Endothelial cell (in vitro differentiated cells): ENCODE data around the gene PRPF31. TPM values are rescaled to one million over a fixed set of nuclear protein-coding genes. Genes with fewer than 3 reads are reported as not detected.

ENCODE experiments used
- DNase-seq: peaks from one replicate; pipeline ENCODE4 v3.0.0; 2021; ENCODE audit warnings: low spot score
- H3K27ac Mint-ChIP-seq: one replicate; pipeline ENCODE4 v1.8.0; 2021; ENCODE audit warnings: mixed read lengths, inconsistent platforms; ENCODE audit not compliant: unreplicated experiment
- H3K27me3 Mint-ChIP-seq: one replicate; pipeline ENCODE4 v1.8.0; 2021; ENCODE audit warnings: mild to moderate bottlenecking, moderate library complexity, mixed read lengths, inconsistent platforms; ENCODE audit not compliant: unreplicated experiment
- H3K36me3 Mint-ChIP-seq: one replicate; pipeline ENCODE4 v1.8.0; 2021; ENCODE audit warnings: mild to moderate bottlenecking, low read depth, mixed read lengths, inconsistent platforms; ENCODE audit not compliant: unreplicated experiment
- H3K4me1 Mint-ChIP-seq: one replicate; pipeline ENCODE4 v1.8.0; 2021; ENCODE audit warnings: mild to moderate bottlenecking, mixed read lengths, inconsistent platforms; ENCODE audit not compliant: unreplicated experiment
- H3K4me3 Mint-ChIP-seq: one replicate; pipeline ENCODE4 v1.8.0; 2021; ENCODE audit warnings: mild to moderate bottlenecking, mixed read lengths, inconsistent platforms; ENCODE audit not compliant: unreplicated experiment
- H3K9me3 Mint-ChIP-seq: one replicate; pipeline ENCODE4 v1.8.0; 2021; ENCODE audit warnings: mixed read lengths, inconsistent platforms; ENCODE audit not compliant: unreplicated experiment
- CTCF ChIP-seq: fragments of 200-600 bp; sonication (generic); IDR thresholded peaks from one replicate; pipeline ENCODE4 v1.5.0; 2021; ENCODE audit warnings: antibody characterized with exemption; ENCODE audit not compliant: unreplicated experiment
- total RNA-seq: library from RNA; stranded (reverse); fragmentation: NEBNext Ultra II Directional; extraction: Animal tissue kit (Norgen Biotek cat#: 25700); gene quantifications from one replicate; pipeline ENCODE4 v1.2.1, GENCODE V29; 2021; ENCODE audit not compliant: unreplicated experiment

Gene PRPF31
- total RNA-seq, 1 donor from 2014 or later: 71.7 TPM

- H3K9me3 Mint-ChIP-seq: no peaks in the 10 kb centered on the region
- peak overlapping the region; percentile 99 for H3K4me3 Mint-ChIP-seq
- peaks cover 27% of the 10 kb centered on the region for H3K27me3 Mint-ChIP-seq
- H3K36me3 Mint-ChIP-seq: peaks cover 21% of the 10 kb centered on the region
- no peak for DNase-seq
- peaks cover 15% of the 10 kb centered on the region for H3K4me1 Mint-ChIP-seq
- no peak for TF ChIP-seq CTCF
- peak overlapping the region; percentile 98 for H3K27ac Mint-ChIP-seq
Observed at GRCh38 chr19:54160182-54160811, 44.7 kb downstream of the PRPF31 start.

GRCh38 chr19:54160854-54161253 is 45.3 kb downstream of the PRPF31 start:
- peak overlapping the region; percentile 98 for H3K27ac Mint-ChIP-seq
- H3K4me3 Mint-ChIP-seq: peak overlapping the region; percentile 99
- peaks cover 33% of the 10 kb centered on the region for H3K27me3 Mint-ChIP-seq
- no peak for DNase-seq
- no peak for TF ChIP-seq CTCF
- H3K36me3 Mint-ChIP-seq: peaks cover 26% of the 10 kb centered on the region
- peaks cover 15% of the 10 kb centered on the region for H3K4me1 Mint-ChIP-seq
- H3K9me3 Mint-ChIP-seq: no peaks in the 10 kb centered on the region

- TF ChIP-seq CTCF: no peak
- peak; percentile 76 for DNase-seq
- Mint-ChIP-seq H3K4me1 (peaks cover 15% of the 10 kb centered on the region), H3K4me3 (peak overlapping the region; percentile 91), H3K9me3 (no peaks in the 10 kb centered on the region), H3K27me3 (peaks cover 33% of the 10 kb centered on the region), H3K36me3 (peaks cover 16% of the 10 kb centered on the region), H3K27ac (no peak overlapping the region)
Observed at GRCh38 chr19:54162241-54162805, 46.8 kb downstream of the PRPF31 start.

GRCh38 chr19:54162884-54163283 is 47.3 kb downstream of the PRPF31 start:
- Mint-ChIP-seq H3K27ac (peak overlapping the region; percentile 82), H3K27me3 (peaks cover 32% of the 10 kb centered on the region), H3K4me3 (peak overlapping the region; percentile 50), H3K4me1 (peaks cover 15% of the 10 kb centered on the region), H3K36me3 (peaks cover 16% of the 10 kb centered on the region), H3K9me3 (no peaks in the 10 kb centered on the region)
- no peak for DNase-seq
- TF ChIP-seq CTCF: no peak

GRCh38 chr19:54164369-54165068 is 49.0 kb downstream of the PRPF31 start:
- Mint-ChIP-seq H3K4me3 (no peak overlapping the region), H3K27ac (no peak overlapping the region)

More at GRCh38 chr19:54164369-54165068, 49.0 kb downstream of the PRPF31 start:
- TF ChIP-seq CTCF: no peak
- H3K36me3 Mint-ChIP-seq: peaks cover 15% of the 10 kb centered on the region
- peak; percentile 64 for DNase-seq
- peaks cover 10% of the 10 kb centered on the region for H3K4me1 Mint-ChIP-seq
- H3K9me3 Mint-ChIP-seq: no peaks in the 10 kb centered on the region
- peaks cover 23% of the 10 kb centered on the region for H3K27me3 Mint-ChIP-seq
